Activated CD4-positive, alpha-beta T cell treated with anti-CD3 and anti-CD28 coated beads for 36 hours (primary cell): Measurements from ENCODE around the gene TRNAU1AP. TPM values are rescaled to one million over a fixed set of nuclear protein-coding genes. Genes with fewer than 3 reads are reported as not detected.
A peak's percentile ranks its signal among the peaks of the same experiment; 100 is the strongest.
"Not testable (repeated sequence)": the region's sequence is repeated elsewhere in the genome, so short reads cannot be mapped to it uniquely, and the experiment has no call there.

Experiments used
- ATAC-seq: fragments of 200-7000 bp; cut with Tn5 transposase; one replicate; pipeline ENCODE4 v1.10.0; 2021; ENCODE audit warnings: mild to moderate bottlenecking, moderate library complexity
- CTCF ChIA-PET: fragments of 350-600 bp; sonication (Branson Sonifier 250); formaldehyde crosslinking; loops from one replicate; lab custom pipeline; 2021; ENCODE audit warnings: antibody characterized with exemption; lab: Charles Lee
- POLR2A ChIA-PET: fragments of 350-600 bp; sonication (Branson Sonifier 250); formaldehyde crosslinking; loops from one replicate; lab custom pipeline; 2021; ENCODE audit warnings: antibody characterized with exemption, inconsistent platforms; lab: Charles Lee
- DNase-seq: peaks from one replicate; pipeline ENCODE4 v3.0.0-alpha.2; 2020
- H3K27ac Mint-ChIP-seq: one replicate; pipeline ENCODE4 v1.8.0; 2021; ENCODE audit warnings: mixed read lengths
- H3K27me3 Mint-ChIP-seq: one replicate; pipeline ENCODE4 v1.8.0; 2021; ENCODE audit warnings: mixed read lengths
- H3K36me3 Mint-ChIP-seq: one replicate; pipeline ENCODE4 v1.8.0; 2021; ENCODE audit warnings: low read depth, mixed read lengths
- H3K4me1 Mint-ChIP-seq: one replicate; pipeline ENCODE4 v1.8.0; 2021; ENCODE audit warnings: mixed read lengths
- H3K4me3 Mint-ChIP-seq: one replicate; pipeline ENCODE4 v1.8.0; 2021; ENCODE audit warnings: mild to moderate bottlenecking, moderate library complexity, mixed read lengths
- H3K9me3 Mint-ChIP-seq: one replicate; pipeline ENCODE4 v1.8.0; 2021; ENCODE audit warnings: low read depth, mixed read lengths
- intact Hi-C, 2 experiments: fragments of 100-400 bp; cut with DNase I in 1 of 2; cut with micrococcal nuclease in 1 of 2; formaldehyde crosslinking; loops; one replicate each; pipeline versions ENCODE4 v1.14.2 to v1.15.1; 2022 to 2024; cut with DNase I, micrococcal nuclease
- total RNA-seq, 2 experiments: library from RNA; stranded (reverse); gene quantifications; one replicate each; pipeline ENCODE4 v1.2.3, GENCODE V29; 2021

Gene TRNAU1AP
- total RNA-seq, 2 experiments from 2014 or later = 50.7 to 60.2 TPM

DNA sequence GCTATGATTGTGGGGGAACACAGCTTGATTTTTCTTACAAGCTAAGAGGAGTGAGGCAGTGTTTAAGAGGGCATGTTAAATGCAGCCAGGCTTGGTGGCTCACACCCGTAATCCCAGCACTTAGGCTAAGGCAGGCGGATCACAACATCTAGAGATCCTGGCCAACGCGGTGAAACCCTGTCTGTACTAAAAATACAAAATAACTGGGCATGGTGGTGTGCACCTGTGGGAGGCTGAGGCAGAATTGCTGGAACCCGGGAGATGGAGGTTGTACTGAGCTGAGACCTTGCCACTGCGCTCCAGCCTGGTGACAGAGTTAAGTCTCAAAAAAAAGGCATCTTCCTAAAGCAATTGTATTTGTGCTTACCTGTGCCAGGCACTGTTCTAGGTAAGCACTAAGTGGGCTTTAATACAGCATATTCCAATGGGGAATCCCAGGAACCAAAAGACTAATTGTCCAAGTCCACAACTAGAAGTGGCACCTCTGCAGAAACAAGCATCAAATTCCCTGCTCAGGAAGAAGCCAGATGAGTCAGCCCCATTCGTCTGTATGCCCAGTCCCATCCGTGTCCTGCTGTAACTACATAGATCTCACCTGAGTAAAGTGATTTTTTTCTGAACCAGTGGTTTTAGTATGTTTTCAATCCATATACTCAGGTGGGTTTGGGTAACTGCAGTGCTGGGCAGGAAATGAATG is 42.5 kb upstream of the TRNAU1AP start:
- CTCF ChIA-PET = interaction anchor here (1.1 to 1.6 kb wide), 2 partner anchors 68 to 134 kb away, joined by 3 read pairs; no protein-coding TSS in a partner anchor
- Mint-ChIP-seq H3K27ac (peak overlapping the region; percentile 99), H3K36me3 (peaks cover 78% of the 10 kb centered on the region), H3K4me3 (peak overlapping the region; percentile 98), H3K27me3 (peaks cover 1% of the 10 kb centered on the region), H3K4me1 (peaks cover 33% of the 10 kb centered on the region), H3K9me3 (no peaks in the 10 kb centered on the region)
- ATAC-seq (peak; percentile 16), DNase-seq (peak; percentile 37)
- POLR2A ChIA-PET = interaction anchor here (0.6 to 6.5 kb wide), 14 partner anchors 8 to 1177 kb away, joined by 3 to 86 read pairs (median 4); partner anchors contain the start of genes MED18, RNU11, TAF12 and TRNAU1AP
- intact Hi-C loops = no loop called here

DNA sequence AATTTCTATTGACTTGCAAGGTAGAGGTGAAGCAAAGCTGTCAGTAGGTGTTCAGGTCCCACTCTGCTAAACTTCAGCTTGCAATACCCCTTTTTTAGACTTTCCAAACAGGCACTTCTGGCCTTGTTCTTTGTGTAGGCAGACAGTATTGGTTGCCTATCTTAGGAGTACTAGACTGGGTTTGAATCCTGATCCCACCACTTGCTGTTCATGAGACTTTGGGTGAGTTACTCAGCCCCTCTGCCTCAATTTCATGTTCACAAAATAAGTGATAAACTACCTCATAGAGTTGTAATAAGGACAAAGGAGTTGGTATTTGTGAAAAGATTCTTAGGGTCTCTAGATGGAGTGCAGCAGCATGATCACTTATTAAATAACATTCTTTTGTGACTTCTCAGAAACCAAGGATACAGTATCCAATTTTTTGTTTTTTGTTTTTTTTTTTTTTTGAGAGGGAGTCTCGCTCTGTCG is 41.9 kb upstream of the TRNAU1AP start:
- ChIA-PET CTCF (interaction anchor here (1.6 kb wide), 1 partner anchor 67 kb away, joined by 3 read pairs; no protein-coding TSS in a partner anchor), POLR2A (interaction anchor here (0.6 to 6.5 kb wide), 13 partner anchors 7 to 613 kb away, joined by 3 to 86 read pairs (median 4); partner anchors contain the start of genes RNU11, TAF12 and YTHDF2)
- Mint-ChIP-seq H3K4me1 (peaks cover 33% of the 10 kb centered on the region), H3K4me3 (peak overlapping the region; percentile 98), H3K9me3 (no peaks in the 10 kb centered on the region), H3K27me3 (no peaks in the 10 kb centered on the region), H3K36me3 (peaks cover 72% of the 10 kb centered on the region), H3K27ac (peak overlapping the region; percentile 99)
- peak; percentile 14 for ATAC-seq
- DNase-seq = no peak
- intact Hi-C loops = no loop called here

DNA sequence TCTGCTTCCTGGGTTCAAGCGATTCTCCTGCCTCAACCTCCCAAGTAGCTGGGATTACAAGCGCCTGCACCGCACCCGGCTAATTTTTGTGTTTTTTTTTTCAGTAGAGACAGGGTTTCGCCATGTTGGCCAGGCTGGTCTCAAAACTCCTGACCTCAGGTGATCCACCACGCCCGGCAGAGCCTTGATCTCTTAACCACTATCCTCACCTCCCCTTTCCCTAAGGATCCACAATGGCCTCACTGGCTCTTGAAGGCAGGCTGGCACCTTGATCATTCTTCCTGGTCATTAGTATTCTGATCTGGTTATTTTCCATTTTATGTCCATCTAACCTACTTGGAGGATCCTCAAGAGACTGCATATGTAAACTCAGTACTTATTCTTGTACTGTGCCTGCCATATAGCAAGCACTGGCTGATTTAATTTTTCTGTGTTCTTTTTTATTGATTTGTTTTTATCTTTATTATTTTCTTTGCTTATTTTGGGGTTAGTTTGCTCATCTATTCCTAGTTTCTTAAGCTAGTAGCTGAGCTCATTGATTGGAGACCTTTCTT is 40.8 kb upstream of the TRNAU1AP start:
- Mint-ChIP-seq H3K9me3 (no peaks in the 10 kb centered on the region), H3K27me3 (no peaks in the 10 kb centered on the region), H3K27ac (peak overlapping the region; percentile 90), H3K4me1 (peaks cover 36% of the 10 kb centered on the region), H3K4me3 (peak overlapping the region; percentile 50), H3K36me3 (peaks cover 61% of the 10 kb centered on the region)
- ATAC-seq (no peak), DNase-seq (peak; percentile 25)
- CTCF ChIA-PET = interaction anchor here (0.6 to 1.4 kb wide), 2 partner anchors 69 to 159 kb away, joined by 3 read pairs; no protein-coding TSS in a partner anchor
- POLR2A ChIA-PET = interaction anchor here (0.6 to 1.2 kb wide), 8 partner anchors 34 to 551 kb away, joined by 3 to 9 read pairs (median 4); partner anchors contain the start of gene TAF12
- intact Hi-C loops = no loop called here

DNA sequence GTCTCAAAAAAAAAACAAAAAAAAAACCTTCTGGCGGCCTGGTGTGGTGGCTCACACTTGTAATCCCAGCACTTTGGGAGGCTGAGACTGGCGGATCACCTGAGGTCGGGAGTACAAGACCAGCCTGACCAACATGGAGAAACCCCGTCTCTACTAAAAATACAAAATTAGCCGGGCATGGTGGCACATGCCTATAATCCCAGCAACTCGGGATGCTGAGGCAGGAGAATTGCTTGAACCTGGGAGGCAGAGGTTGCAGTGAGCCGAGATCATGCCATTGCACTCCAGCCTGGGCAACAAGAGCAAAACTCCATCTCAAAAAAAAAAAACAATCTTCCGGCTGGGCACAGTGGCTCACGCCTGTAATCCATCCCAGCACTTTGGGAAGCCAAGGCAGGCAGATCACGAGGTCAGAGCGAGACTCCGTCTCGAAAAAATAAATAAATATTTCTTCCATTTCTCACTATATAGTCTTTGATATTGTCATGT is 38.4 kb upstream of the TRNAU1AP start:
- H3K27me3 Mint-ChIP-seq, DNase-seq, ATAC-seq, CTCF ChIA-PET, H3K9me3 Mint-ChIP-seq, intact Hi-C loops: not testable (repeated sequence)
- POLR2A ChIA-PET = interaction anchor here (0.7 kb wide), 2 partner anchors 175 to 303 kb away, joined by 3 read pairs; no protein-coding TSS in a partner anchor
- Mint-ChIP-seq H3K27ac (peak overlapping the region; percentile 63), H3K4me3 (peak overlapping the region; percentile 29), H3K36me3 (peaks cover 42% of the 10 kb centered on the region), H3K4me1 (peaks cover 42% of the 10 kb centered on the region)

DNA sequence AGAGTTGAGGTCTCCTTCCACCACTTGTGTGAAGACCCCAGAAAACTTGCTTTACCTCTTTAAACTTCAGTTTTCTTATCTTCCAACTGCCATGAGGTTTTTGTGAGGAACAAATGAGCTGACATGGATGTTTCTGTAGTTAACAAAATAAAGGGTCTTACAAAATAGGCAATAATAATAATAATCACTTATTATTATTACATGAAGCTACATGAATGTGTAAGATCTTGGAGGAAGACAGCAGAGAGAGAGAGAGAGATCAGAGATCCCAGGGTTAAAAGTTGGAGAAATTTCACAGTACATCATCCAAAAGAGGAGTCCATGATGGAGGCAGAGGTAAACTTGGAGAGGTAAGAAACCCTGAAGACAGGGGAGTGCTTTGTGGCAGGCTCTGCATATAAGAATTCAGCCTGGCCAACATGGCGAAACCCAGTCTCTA is 36.3 kb upstream of the TRNAU1AP start:
- no peak for DNase-seq
- no peaks in the 10 kb centered on the region for H3K9me3 Mint-ChIP-seq
- no peak for ATAC-seq
- H3K27ac Mint-ChIP-seq = peak overlapping the region; percentile 73
- H3K27me3 Mint-ChIP-seq = no peaks in the 10 kb centered on the region
- intact Hi-C loops = loop anchor here in 1 of 2 experiments (5.0 kb wide), 1 partner anchor 221 kb away; the partner anchor contains the start of gene YTHDF2
- ChIA-PET POLR2A (interaction anchor here (0.6 to 1.7 kb wide), 5 partner anchors 20 to 132 kb away, joined by 3 to 22 read pairs (median 5); partner anchors contain the start of genes RNU11 and TRNAU1AP), CTCF (interaction anchor here (0.6 to 1.7 kb wide), 4 partner anchors 87 to 360 kb away, joined by 3 to 5 read pairs (median 4); no protein-coding TSS in a partner anchor)
- H3K4me1 Mint-ChIP-seq = peaks cover 34% of the 10 kb centered on the region
- no peak overlapping the region for H3K4me3 Mint-ChIP-seq
- H3K36me3 Mint-ChIP-seq = peaks cover 37% of the 10 kb centered on the region

DNA sequence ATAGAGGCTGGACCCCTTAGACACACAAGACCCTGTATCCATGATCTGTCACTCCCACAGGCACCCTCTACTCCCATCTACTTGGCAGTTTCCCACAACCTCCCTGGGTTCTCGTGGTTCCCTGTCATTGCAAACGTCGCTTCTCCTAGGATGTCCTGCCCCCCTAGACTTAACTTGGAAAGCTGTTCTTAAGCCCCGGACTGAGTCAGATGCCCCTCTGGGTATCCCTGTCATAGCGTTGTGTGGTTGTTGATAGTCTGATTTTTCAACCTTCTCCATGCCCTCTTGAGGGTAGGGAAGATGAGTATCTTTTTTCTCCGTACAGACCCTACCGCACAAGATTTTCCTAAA is 35.3 kb upstream of the TRNAU1AP start:
- Mint-ChIP-seq H3K9me3 (no peaks in the 10 kb centered on the region), H3K4me3 (peak overlapping the region; percentile 77), H3K27ac (peak overlapping the region; percentile 67), H3K36me3 (peaks cover 38% of the 10 kb centered on the region), H3K27me3 (no peaks in the 10 kb centered on the region), H3K4me1 (peaks cover 35% of the 10 kb centered on the region)
- intact Hi-C loops = loop anchor here in 1 of 2 experiments (5.0 kb wide), 1 partner anchor 220 kb away; the partner anchor contains the start of gene YTHDF2
- ATAC-seq (peak; percentile 13), DNase-seq (peak; percentile 31)
- ChIA-PET POLR2A (interaction anchor here (2.4 kb wide), 1 partner anchor 131 kb away, joined by 7 read pairs; the partner anchor contains the start of gene RNU11), CTCF (interaction anchor here (0.9 kb wide), 3 partner anchors 12 to 269 kb away, joined by 3 to 4 read pairs (median 3); partner anchors contain the start of gene RCC1)

DNA sequence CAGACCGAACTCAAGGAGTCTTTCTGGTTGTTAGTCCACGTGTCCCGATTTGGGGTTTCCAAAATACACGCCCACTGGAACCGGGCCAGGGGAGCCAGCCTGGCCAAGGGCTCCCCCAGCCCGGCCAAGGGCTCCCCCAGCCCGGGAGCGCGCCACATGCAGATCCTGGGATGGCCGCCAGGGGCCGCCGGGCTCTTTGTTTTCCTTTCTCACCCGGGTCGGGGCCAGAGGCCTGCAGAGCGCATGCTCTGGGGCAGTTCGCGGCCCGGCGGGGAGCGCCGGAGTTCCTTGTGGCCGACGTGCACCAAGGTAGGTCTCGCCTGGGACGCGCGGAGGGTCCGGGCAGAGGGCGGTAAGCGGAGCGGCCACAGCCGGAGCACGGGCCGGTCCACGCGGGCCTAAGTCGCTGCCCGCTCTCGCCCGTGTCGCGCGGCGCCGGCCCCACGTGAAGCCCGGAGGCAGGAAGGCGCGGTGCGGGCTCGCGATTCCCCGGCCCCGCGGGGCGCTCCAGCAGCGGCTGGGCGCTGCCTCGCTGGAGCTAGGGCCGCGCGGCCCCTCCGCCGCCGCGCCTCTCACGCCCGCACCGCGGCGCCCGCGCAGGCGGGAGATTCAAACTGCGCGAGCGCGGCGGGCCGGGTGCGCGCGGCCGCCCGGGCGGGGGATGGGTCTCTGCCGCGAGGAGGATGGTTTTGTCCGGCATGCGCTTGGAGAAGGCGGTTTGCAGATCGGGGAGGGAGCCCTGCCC is 34.7 kb upstream of the TRNAU1AP start:
- H3K27ac Mint-ChIP-seq = peak overlapping the region; percentile 83
- ChIA-PET POLR2A (interaction anchor here (0.5 to 2.4 kb wide), 7 partner anchors 8 to 130 kb away, joined by 3 to 7 read pairs (median 5); partner anchors contain the start of genes RCC1 and RNU11), CTCF (interaction anchor here (0.6 to 0.9 kb wide), 2 partner anchors 66 to 89 kb away, joined by 3 to 4 read pairs; no protein-coding TSS in a partner anchor)
- intact Hi-C loops = loop anchor here (1.0 to 5.0 kb wide), 14 partner anchors 13 to 544 kb away; partner anchors contain the start of genes TAF12 (in 2 of the 2), YTHDF2 (in 2 of the 2) and TRNAU1AP (in 1 of the 2)
- H3K36me3 Mint-ChIP-seq = peaks cover 37% of the 10 kb centered on the region
- DNase-seq (peak; percentile 95), ATAC-seq (peak; percentile 66)
- peaks cover 34% of the 10 kb centered on the region for H3K4me1 Mint-ChIP-seq
- H3K27me3 Mint-ChIP-seq = no peaks in the 10 kb centered on the region
- H3K9me3 Mint-ChIP-seq = no peaks in the 10 kb centered on the region
- peak overlapping the region; percentile 77 for H3K4me3 Mint-ChIP-seq

DNA sequence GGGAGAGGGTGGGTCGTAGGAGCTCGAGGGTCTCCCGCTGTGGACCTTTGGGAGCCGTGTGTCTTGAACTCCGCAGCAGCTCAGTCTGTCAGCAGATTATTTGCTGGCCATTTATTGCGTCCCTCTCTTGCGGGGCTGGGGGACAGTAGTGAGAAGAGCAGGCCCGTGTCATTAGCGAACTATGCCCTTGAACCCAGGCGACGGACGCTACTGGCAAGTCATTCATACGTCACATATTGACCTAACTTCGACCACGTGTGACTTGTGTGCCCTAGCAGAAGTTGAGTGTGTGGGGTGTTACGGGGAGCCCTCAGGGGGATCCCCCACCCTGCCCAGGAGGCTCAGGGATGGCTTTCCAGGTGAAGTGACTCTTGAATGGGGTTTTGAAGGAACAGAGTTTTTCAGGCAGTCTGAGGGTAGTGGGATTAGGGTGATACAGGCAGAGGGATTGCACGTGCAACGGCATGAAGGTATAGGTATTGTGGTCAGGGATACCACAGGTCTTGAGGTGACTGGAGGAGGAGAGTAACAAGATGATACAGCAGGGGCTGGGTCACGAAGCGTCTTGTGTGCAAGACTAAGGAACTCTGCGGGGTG is 34.0 kb upstream of the TRNAU1AP start:
- Mint-ChIP-seq H3K9me3 (no peaks in the 10 kb centered on the region), H3K4me3 (peak overlapping the region; percentile 77), H3K27me3 (no peaks in the 10 kb centered on the region), H3K27ac (peak overlapping the region; percentile 83), H3K36me3 (peaks cover 37% of the 10 kb centered on the region), H3K4me1 (peaks cover 34% of the 10 kb centered on the region)
- peak; percentile 59 for ATAC-seq
- ChIA-PET POLR2A (interaction anchor here (0.7 to 2.4 kb wide), 7 partner anchors 9 to 751 kb away, joined by 3 to 7 read pairs (median 5); partner anchors contain the start of genes RCC1 and RNU11), CTCF (interaction anchor here (0.6 to 0.9 kb wide), 3 partner anchors 65 to 662 kb away, joined by 3 to 4 read pairs (median 4); no protein-coding TSS in a partner anchor)
- intact Hi-C loops = loop anchor here (1.0 to 5.0 kb wide), 14 partner anchors 14 to 543 kb away; partner anchors contain the start of genes TAF12 (in 2 of the 2), YTHDF2 (in 2 of the 2) and TRNAU1AP (in 1 of the 2)
- DNase-seq = peak; percentile 79

DNA sequence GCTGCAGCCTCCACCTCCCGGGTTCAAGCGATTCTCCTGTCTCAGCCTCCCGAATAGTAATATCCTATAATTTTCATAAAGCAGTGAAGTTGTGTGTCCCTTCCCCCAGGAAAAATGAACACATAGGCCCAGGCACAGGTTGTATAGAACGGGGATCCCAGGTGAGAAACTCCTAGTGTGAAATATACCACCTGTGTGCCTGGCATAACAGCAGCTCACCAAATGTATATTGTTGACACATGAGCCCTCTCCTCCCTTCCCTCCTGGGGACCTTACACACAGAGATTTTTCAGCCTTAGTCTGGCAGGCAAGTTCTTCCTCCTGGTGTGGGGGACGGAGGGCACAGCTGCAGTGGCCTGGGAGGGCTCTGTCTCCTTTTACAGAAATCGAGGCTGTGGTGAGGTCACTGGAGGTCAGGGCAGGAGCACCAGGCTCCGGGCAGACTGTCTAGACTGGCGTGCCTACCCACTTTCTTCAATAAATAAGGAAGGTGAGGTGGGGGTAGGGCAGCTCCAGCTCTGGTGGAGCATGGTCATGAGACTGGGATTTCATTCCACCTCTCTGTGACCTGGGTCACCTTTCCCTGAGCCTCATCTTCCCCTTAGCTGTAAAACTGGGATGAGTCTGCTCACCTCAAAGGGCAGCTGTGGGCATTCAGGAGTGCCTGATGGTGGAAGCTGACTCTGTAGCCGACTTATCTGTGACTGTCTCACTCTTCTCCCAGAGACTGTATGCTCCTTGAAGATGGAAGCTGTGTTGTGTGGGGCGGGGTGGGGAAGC is 32.7 kb upstream of the TRNAU1AP start:
- Mint-ChIP-seq H3K27ac (no peak overlapping the region), H3K36me3 (peaks cover 42% of the 10 kb centered on the region), H3K4me3 (peak overlapping the region; percentile 46), H3K27me3 (no peaks in the 10 kb centered on the region), H3K9me3 (no peaks in the 10 kb centered on the region), H3K4me1 (peaks cover 34% of the 10 kb centered on the region)
- ATAC-seq (no peak), DNase-seq (no peak)
- intact Hi-C loops = loop anchor here in 1 of 2 experiments (2.0 to 5.0 kb wide), 4 partner anchors 61 to 217 kb away; partner anchors contain the start of genes TAF12 and YTHDF2
- ChIA-PET CTCF (interaction anchor here (0.7 to 1.0 kb wide), 2 partner anchors 62 to 357 kb away, joined by 4 read pairs; no protein-coding TSS in a partner anchor), POLR2A (interaction anchor here (0.5 to 1.1 kb wide), 5 partner anchors 31 to 150 kb away, joined by 3 to 8 read pairs (median 3); no protein-coding TSS in a partner anchor)
